HCEC 1CT (cell line): Measurements from ENCODE around the gene ZNF764.
"Not testable (repeated sequence)": the region's sequence is repeated elsewhere in the genome, so short reads cannot be mapped to it uniquely, and the experiment has no call there.

Experiments
- DNase-seq: peaks from one replicate; pipeline ENCODE4 v3.0.0-alpha.2; 2017

The ZNF764 gene

DNA sequence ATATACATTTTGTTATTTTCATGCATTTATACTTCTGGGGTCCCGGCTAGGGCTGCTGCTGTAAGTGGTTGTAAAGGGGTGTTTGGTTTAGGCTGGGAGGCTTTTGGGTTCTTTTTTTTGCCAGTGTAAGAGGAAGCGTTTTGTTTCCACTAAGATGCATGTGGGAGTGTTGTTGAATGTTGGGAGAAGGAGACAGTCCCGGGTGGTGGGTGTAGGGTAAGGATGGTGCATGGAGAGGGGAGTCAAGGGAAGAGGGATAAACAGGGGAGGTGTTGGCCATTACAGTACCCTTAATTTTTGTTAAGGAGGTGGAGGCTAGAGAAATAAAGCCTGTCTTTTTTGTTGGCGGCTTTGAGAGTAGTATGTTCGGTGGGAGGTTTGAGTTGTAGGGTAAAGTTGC lies 15.1 kb downstream of the ZNF764 start:
- DNase-seq, result no peak

DNA sequence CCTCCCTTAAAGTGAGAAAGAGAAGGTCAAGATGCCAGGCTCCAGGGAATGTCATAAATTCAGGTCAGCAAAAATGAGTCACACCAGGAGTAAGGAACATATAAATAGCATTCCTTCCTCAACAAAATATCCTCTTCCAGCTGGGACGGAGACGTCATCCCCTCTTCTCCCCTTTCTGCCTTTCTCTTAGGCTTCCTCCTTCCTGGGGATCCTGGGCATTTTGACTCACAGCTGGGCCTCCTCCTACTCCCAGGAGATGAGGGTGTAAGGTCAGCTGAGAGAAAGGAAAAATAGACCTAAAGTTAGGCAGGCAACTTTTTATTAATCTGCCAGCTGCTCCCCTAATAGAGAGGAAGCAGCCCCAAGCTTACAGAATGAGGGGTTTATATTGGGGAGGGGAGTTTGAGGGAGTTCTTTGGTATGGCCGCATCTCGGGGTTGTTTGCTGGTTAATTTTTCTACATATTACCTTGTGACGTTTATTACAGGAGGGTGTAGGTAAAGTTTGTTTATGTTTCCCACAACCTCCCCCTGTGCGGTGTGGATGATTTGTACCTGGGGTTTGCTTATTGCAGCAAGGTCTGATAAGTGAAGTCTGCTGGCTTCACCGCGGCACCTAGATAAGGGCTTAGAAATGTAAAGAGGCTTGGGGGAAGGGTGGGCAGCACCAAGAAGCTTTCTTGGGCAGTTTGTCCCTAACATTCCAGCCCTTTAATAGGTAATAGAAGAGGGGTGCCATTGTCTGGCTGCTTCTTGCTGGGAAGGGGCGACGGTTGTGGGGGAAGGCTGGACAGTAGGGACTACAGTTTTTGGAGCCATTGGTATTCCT lies 16.5 kb downstream of the ZNF764 start:
- DNase-seq, result peak; percentile 83

DNA sequence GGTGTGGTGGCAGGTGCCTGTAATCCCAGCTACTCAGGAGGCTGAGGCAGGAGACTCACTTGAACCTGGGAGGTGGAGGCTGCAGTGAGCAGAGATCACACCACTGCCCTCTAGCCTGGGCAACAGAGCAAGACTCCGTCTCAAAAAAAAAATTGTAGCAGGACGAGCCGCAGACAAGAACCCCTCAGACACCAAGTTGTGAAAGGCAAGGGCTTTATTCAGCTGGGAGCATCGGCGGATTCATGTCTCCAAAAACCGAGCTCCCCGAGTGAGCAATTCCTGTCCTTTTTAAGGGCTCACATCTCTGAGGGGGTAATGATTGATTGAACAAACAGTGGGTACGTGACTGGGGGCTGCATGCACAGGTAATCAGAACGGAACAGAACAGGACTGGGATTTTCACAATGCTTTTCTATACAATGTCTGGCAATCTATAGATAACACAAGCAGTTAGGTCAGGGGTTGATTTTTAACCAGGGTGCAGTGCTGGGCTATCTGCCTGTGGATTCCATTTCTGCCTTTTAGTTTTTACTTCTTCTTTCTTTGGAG lies 17.2 kb downstream of the ZNF764 start:
- DNase-seq, result not testable (repeated sequence)

DNA sequence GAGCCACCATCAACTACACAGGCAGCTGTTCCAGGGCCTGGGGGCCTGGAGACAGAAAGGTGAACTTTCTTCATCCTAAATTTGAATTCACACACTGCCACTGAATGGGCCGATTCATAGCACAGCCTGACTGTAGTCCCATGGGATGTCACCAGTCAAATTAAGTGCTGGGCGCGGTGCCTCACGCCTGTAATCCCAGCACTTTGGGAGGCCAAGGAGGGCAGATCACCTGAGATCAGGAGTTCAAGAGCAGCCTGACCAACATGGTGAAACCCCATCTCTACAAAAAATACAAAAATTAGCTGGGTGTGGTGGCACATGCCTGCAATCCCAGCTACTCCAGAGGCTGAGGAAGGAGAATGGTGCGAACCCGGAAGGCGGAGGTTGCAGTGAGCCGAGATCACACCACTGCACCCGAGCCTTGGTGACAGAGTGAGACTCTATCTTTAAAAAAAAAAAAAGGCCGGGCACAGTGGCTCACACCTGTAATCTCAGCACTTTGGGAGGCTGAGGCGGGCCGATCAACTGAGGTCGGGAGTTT lies 18.1 kb downstream of the ZNF764 start:
- not testable (repeated sequence) for DNase-seq

DNA sequence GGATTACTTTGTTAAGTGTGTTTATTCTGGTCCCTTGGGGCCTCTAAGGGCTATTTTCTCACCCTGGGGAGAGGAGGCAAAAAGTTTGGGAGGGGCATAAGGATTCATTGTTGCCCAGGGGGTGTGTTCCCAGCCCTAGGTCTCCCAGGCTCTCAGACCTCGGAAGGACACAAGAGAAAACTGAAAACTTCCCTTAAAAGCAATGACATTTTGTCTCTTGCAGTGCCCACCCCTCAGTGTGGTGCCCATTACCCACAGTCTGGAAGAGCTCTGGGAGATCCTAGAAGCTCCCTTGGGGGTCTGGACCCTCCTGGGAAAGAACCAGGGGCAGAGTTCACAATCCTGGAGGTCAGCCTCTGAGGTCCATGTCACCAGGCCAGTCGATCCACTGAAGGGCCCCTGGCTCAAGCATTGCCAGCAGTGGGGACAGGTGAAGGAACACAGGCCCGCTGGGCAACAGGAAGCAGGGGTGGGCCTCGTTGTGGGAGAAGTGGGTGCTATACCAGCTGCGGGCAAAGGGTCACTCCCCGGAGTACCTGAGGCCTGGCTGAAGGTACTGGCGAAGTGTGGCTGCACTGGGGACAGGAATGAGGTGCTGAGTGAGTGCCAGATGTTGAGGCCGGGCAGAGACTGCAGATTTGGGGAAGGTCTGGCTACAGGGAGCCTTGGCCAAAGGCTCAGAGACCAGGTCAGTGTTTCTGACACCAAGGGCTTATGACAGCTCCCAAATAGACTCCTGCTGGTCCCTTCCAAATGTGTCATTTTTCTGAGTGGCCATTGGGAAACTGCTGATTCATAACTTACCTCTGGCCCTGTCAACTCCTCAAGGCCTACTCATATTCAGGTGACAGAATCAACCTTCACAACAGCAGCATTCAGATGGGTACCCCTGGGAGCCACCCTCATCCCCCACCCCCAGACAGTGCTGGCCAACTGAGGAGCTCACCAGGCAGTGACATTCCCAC lies 18.9 kb downstream of the ZNF764 start:
- no peak for DNase-seq

DNA sequence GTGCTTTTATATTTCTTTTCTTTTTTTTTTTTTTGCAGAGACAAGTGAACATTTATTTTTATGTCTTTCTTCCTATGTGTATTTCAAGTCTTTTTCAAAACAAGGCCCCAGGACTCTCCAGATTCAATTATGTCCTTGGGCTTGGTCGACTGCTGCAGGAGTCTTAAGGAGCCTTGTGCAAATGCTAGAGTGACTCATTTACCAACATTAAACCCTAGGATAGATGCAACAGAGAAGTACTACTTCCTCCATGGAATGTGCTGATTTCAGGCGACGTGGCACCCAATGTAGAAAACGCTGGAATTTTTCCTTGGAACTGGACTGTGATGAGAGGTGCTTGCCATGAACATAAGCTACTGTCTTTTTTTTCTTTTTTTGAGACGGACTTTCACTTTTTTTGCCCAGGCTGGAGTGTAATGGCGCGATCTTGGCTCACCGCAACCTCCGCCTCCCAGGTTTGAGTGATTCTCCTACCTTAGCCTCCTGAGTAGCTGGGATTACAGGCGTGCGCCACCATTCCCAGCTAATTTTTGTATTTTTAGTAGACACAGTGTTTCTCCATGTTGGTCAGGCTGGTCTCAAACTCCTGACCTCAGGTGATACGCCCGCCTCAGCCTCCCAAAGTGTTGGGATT lies 21.7 kb downstream of the ZNF764 start:
- DNase-seq, result not testable (repeated sequence)

DNA sequence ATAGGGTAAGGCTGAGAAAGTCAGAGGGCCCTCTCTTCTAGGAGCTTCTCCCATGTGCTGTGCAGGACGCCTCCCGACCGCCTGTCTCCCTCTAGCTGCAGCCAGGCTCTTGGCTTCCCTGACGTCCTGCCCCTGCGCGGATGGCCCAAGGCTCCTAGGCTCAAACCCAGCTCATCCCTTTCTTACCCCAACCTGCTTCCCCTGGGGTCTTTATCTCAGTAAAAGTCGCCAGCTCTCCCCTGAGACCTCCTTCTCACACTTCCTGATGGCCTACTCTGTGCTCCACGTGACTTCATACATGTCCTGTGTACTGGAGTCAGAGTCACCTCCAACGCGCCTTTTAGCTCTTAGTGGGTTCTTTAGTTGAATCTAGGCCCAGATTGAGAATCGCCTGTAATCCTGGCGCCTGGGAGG lies 22.4 kb downstream of the ZNF764 start:
- peak; percentile 72 for DNase-seq

DNA sequence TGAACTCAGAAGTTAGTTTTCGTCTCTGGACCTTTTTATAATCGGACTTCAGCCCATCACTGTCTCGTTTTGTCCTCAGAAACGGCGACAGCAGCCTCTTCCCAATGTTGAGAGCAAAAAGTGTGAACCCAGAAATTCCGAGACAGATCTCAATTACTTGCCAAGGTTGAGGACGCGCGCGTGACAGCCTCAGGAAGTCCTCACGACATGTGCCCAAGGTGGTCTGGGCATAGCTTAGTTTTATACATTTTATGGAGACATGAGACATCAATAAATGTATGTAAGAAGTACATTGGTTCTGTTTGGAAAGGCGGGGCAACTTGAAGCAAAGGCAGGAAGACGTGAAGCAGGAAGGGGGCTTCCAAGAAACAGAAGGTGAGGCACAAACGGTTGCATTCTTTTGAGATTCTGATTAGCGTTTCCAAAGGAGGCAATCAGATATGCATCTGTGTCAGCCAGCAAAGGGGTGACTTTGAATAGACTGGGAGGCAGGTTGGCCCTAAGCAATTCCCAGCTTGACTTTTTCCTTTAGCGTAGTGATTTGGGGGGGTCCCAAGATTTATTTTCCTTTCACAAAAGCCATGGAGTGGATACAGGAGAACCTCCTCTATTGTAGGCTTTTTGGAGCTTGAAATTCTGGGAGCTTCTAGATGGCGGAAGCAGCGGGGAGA lies 22.9 kb downstream of the ZNF764 start:
- DNase-seq, result no peak

DNA sequence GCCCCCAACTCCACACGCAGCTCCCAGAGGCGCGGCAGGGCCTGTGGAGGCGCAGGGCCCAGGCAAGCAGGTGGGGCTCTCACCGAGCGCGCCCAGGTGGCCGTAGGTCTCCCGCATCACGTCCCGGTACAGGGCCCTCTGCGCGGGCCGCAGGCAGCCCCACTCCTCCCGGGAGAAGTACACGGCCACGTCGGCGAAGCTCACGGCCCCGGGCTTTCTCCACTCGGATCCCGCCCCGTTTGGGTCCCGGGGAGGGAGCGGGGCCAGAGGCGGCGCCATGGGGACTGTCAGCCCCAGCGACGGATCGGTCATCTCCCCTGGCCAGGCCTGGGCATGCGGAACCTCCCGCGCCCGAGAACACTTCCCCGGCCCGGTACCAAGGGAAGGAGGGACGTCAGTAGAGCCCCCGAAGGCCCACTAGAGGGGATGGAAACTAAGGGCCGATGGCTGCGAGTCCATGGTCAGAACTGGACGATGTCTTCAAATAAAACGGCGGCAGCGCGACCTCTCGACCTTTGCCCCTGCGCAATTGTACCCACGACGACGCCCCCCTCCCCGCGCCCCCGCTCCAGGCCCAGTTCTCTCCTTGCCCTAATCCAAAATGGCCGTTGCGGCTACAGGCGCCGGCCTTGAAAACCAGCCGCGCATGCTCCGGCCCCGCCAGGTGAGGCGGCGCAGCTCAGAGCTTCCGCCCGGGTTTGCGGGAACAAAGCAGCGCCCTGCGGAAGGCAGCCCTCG lies 23.6 kb downstream of the ZNF764 start, which contains the start of gene ZNF747:
ZNF747 (minus strand) TSS at position 491 of the 738 bp plus-strand sequence; CDS start at position 312, 179 bp downstream.
- DNase-seq, result peak; percentile 75

DNA sequence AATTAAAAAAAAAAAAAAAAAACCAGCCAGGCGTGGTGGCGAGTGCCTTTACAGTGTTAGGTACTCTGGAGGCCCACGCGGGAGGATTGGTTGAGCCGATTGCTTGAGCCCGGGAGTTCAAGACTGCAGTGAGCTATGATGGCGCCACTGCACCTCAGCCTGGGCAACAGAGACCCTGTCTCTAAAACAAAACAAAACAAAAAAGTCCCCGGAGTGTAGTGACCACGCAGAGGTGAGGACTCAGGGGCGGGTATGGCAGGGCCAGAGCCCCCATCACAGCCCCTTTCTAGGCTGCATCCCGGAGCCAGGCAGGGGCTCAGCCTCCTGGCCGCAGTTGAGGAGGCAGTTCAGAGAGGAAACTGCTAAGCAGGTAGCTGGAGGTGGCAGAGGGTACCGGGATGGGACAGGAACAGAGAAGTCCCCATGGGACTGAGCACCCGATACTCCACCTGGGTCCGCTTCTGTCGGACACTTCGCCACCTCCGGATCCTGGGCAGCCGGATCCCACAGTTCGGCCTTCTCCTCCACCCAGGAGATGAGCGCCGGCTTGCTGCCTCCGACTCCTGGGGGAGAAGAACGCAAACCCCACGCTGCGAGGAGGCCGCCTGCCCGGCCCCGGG lies 24.3 kb downstream of the ZNF764 start:
- DNase-seq, result no peak

DNA sequence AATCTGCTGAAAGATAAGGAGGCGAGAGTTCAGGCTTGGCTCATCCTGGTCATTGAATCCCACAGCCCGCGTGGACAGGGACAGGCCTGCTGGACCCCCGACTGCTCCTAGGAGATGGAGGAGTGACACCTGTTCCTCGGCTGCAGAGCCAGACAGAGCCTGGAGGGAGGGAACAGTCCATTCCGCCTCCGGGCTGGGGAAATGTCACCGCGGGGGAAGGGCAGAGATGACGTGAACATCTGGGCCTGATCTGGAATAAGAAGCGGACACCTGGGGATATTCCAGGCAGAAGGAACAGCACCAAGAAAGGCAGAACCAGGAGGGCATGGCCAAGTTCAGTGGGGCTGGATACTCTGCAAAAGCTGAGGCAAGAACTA lies 25.0 kb downstream of the ZNF764 start:
- DNase-seq, result no peak

DNA sequence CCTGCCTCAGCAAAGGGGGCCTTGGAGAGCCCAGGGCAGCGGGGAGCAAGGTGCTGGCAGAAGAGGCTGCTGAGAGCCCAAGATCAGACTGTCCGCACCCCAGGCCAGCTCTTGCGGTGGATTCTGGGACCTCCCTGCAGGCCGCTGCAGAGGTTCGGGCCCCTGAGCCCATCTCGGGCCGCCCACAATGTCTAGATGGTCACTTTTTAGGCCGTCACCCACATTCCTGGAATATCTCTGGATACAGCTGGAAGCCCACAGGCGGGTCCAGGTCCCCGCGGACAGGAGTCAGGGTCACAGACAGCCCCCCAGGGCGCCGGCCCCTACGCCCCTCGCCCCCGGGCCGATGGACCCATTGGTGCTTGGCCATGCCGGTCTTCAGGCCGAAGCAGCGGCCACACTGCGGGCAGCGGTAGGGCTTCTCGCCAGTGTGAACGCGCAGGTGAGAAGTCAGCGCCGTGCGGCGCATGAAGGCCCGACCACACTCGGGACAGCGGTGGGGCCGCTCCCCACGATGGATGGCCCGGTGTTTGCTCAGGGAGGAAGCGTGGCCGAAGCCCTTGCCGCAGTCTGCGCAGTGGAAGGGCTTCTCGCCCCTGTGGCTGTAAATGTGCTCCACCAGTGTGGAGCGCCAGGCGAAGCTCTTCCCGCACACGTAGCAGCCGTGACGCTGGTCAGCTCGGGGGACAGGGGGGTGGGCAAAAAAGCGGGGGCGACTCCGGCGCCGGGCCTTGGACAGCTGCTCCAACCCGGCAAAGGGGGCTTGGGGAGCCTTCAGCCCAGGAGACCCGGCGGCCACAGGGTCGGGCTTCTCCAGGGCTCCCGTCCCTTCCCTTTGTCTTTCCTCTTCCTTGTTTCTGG lies 25.7 kb downstream of the ZNF764 start:
- DNase-seq, result no peak

DNA sequence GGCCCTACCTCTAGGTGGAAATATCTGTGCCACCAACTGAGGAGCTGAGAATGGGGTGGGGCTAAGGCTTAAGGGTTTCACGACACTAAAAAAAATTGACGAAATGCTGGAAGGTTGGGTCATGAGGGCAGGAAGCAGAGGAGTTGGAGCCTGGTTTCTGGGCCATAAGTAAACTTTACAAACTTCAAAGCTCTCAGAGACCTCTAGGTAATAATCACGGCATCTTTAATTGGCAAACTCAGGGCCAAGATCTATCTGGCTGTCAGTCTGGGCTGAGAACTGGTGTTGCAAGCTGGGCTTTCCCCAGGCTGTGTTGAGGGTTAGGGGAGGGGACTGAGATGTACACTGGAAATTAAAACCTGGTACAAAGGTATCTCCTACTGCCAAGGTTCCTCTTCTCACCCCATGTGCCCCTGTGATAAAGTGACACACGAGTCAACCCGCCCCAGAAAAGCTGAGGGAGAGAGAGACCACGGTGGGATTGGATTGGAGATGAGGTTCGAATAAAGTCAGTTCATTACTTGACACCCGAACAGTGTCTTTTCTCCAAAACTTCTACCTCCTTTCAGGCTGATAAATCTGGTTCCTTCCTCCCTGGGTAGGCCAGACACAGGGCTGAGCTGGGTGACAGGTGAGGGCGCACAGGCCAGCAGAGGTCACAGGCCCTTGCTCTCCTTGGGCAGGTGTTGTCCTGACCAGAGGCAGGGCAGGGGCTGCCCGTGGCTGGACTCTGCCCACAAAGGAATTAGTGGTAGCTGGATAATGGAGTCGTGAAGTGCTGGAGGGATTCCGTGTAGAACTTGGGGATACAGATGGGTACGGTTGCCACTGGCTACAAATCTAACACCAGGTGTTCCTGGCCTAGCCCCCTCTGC lies 27.8 kb downstream of the ZNF764 start:
- DNase-seq, result no peak

DNA sequence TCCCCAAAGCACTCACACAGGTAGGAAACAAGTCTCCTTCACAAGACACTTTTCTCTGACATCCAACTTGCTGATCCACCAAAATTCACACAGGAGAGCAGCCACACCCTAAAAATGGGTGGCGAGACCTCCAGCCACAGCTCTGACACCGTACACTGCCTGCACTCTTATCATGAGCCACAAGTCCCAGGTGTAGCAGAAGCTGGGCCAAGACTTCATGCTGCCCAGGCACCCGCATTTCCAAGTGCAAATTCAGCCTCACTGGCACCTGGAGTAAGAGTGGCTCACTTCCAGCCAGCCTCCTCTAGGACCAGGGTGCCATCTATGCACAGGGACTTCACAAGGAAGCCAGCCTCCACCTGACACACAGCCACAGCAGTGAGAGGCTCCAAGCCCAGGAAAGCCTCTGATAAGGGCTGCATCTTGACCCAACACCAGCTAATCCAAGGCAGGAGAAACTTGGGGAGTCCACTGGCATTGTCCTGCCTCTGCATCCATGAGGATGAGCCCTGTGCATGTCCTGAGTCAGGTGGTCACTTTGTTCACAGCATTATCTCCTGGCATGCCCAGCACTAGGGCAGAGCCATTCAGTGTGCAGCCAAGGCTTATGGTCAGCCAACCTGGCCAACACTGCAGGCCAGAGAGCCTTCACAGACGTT lies 29.2 kb downstream of the ZNF764 start:
- no peak for DNase-seq

DNA sequence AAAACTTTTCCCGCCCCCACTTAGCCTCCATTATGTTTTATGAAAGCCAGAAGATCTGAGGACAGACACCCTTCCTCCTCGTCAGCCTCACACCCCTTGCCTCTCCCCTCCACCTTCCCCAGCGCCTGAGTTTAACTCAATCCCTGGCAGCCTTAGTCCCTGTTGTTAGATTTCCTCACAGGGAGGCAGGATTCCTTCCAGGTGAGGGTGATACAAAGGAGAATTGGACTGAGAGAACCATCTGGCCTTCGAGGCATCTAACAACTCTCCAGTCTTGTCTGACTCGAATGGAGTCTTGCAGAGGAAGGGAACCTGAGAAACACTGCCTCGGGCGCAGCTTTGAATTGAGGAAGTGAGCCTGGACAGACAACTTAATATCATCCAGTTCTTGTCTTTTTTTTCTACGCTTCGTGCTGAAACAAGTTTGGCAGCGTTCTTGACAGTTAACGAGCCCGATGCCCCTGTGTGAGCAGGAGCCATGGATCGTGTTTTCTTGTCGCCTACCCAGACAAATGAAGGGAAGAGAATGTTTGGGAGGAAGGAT lies 30.5 kb downstream of the ZNF764 start:
- DNase-seq, result no peak

DNA sequence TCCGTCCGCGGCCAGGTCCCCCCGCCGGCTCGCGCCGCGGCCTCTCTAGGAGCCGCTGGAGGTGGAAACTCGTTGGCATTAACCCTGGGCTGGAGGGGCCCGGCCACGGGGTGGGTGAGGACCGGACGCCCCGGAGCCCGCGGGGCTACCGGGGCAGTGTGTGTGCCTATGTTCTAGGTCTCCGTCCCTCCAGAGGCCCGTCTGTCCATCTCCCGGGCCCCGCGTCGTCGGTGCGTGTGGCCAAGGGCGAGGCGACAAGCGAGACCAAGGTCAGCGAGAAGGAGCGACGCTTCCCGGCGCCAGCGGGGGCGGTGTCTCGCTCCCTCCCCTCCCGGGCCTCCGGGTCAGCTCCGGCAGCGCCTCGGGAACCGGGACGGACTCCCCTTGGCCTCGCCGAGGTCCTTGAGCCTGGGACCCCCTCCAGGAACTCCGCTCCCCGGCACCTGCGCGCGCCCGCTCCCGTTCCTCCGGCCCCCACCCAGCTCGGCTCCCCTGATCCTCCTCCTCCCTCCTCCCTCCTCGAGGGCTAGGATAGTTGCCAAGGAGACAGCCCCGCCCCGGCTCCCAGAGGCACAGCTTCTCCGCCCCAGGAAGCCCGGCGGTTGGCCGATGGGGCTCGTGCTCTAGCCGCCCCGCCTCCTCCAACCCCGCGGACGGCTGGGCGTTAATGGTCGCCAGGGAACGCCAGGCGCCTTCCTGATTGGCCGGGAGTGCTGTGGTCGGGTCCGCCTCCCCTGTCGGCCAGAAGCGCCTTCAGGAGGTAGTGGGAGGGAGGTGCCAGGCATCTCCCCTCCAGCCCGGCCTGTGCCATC lies 31.1 kb downstream of the ZNF764 start:
- DNase-seq, result peak; percentile 96
